Stimulated activated CD4-positive, alpha-beta T cell treated with anti-CD3 and anti-CD28 coated beads, Interleukin-4, amount 100 ng/mL, for 48 hours (primary cell): Measurements from ENCODE around the gene DIAPH1.
A peak's percentile ranks its signal among the peaks of the same experiment; 100 is the strongest.

ENCODE experiments used
- DNase-seq, 2 donors: peaks; one replicate each; pipeline ENCODE4 v3.0.0-alpha.2; 2020; ENCODE audit warnings: low read depth in 2 of 2

DIAPH1 gene

GRCh38 chr5:141484310-141484640 is 134.5 kb downstream of the DIAPH1 start:
- DNase-seq: no peak

- no peak for DNase-seq
These were observed 134.9 kb downstream of the DIAPH1 start for GRCh38 chr5:141483902-141484301.

DNA sequence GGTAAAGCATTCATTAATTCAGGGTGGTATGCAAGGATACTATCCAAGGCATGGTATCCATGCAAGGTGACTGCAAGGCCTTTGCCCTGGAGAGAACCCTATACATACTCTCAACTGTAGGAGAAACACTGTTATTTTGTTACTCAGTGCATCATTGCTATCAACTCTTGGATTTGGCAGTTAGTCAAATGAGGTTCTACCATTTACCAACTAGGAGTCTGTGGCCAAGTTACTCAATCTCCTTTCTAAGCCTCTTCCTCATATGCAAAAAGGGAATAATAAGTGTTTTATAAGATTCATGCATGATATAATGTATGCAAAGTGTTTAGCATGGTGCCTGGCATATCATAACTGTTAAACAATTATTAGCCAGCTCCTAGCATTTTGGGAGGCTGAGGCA is 139.0 kb downstream of the DIAPH1 start:
- DNase-seq: no peak

- no peak for DNase-seq
These were observed 140.4 kb downstream of the DIAPH1 start for GRCh38 chr5:141478321-141478945.

DNA sequence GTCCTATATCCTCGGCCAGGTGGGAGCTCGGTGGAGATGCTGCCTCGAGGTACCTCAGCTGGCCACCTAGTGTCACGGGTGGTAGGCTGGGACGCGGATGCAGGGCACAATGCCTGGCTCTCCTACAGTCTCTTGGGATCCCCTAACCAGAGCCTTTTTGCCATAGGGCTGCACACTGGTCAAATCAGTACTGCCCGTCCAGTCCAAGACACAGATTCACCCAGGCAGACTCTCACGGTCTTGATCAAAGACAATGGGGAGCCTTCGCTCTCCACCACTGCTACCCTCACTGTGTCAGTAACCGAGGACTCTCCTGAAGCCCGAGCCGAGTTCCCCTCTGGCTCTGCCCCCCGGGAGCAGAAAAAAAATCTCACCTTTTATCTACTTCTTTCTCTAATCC is 141.0 kb downstream of the DIAPH1 start:
- DNase-seq: no peak

DNA sequence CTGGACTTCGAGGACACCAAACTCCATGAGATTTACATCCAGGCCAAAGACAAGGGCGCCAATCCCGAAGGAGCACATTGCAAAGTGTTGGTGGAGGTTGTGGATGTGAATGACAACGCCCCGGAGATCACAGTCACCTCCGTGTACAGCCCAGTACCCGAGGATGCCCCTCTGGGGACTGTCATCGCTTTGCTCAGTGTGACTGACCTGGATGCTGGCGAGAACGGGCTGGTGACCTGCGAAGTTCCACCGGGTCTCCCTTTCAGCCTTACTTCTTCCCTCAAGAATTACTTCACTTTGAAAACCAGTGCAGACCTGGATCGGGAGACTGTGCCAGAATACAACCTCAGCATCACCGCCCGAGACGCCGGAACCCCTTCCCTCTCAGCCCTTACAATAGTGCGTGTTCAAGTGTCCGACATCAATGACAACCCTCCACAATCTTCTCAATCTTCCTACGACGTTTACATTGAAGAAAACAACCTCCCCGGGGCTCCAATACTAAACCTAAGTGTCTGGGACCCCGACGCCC is 141.7 kb downstream of the DIAPH1 start:
- DNase-seq: no peak

DNA sequence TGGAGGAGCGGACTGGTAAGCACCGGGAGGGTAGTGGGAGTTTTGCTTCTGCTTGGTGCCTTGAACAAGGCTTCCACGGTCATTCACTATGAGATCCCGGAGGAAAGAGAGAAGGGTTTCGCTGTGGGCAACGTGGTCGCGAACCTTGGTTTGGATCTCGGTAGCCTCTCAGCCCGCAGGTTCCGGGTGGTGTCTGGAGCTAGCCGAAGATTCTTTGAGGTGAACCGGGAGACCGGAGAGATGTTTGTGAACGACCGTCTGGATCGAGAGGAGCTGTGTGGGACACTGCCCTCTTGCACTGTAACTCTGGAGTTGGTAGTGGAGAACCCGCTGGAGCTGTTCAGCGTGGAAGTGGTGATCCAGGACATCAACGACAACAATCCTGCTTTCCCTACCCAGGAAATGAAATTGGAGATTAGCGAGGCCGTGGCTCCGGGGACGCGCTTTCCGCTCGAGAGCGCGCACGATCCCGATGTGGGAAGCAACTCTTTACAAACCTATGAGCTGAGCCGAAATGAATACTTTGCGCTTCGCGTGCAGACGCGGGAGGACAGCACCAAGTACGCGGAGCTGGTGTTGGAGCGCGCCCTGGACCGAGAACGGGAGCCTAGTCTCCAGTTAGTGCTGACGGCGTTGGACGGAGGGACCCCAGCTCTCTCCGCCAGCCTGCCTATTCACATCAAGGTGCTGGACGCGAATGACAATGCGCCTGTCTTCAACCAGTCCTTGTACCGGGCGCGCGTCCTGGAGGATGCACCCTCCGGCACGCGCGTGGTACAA is 142.5 kb downstream of the DIAPH1 start:
- no peak for DNase-seq

DNA sequence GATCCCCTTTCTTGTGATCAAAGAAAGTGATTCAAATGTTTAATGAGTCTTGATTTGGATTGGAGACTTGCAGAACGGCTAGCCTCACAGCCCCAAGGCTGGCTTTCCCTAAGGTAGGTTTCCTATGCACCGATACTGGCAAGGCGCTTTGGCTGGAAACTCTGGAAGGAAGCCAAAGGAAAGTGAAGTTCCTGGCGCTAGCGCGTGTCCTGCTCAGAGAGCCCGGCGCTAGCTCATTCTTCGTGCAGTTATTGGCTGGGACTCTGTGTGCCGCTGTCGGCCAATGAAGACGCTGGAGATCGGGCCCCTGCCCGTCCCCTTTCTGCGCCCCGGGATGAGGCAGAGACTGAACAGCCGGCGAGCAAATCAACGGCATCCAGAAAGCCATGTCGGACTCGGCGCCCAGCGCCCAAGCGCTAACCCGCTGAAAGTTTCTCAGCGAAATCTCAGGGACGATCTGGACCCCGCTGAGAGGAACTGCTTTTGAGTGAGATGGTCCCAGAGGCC is 143.1 kb downstream of the DIAPH1 start, which contains the start of gene PCDHGC3:
TSS of gene PCDHGC3 (plus strand) at position 342 of the 507 bp plus-strand sequence. CDS start at position 493, 151 bp downstream.
- DNase-seq: peak; percentile 43 to 56

DNA sequence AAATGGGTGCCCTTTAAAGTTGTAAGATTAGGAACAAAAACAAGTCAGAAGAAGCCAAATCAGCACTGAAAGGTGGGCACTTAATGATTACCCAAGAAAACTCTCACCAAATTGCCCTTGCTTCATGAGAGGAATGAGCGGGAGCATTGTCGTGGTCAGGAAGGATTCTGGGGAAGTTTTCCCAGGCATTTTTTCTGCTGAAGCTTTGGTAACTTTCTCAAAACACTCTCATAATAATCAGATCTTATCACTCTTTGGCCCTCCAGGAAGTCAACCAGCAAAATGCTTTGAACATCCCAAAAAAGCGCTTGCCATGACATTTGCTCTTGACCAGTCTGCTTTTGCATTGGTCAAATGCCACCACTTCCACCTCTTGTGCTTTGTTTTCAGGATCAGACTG is 153.4 kb downstream of the DIAPH1 start:
- no peak for DNase-seq
